HEK293T (cell line): ENCODE data around the gene ZNF516.

ENCODE experiments used
- CTCF ChIA-PET: fragments of 350-600 bp; formaldehyde crosslinking; extraction: SDS; loops from one replicate; lab custom pipeline; 2021; ENCODE audit warnings: antibody characterized with exemption, inconsistent platforms; lab: Yijun Ruan, JAX
- POLR2A ChIA-PET: fragments of 350-600 bp; formaldehyde crosslinking; extraction: SDS; loops from one replicate; lab custom pipeline; 2020; ENCODE audit warnings: antibody characterized with exemption, inconsistent platforms; lab: Yijun Ruan, JAX
- DNase-seq: peaks from one replicate; pipeline ENCODE4 v3.0.0; 2012; ENCODE audit warnings: mixed read lengths; ENCODE audit errors: extremely low spot score
- ARNT ChIP-seq: fragments of 450-650 bp; IDR thresholded peaks from 2 replicates; pipeline ENCODE4 v1.6.1; 2017; ENCODE audit warnings: mild to moderate bottlenecking
- BHLHE40 ChIP-seq: fragments of 450-650 bp; IDR thresholded peaks from 2 replicates; pipeline ENCODE4 v1.6.1; 2016; ENCODE audit warnings: mild to moderate bottlenecking, moderate library complexity, borderline replicate concordance
- CTBP1 ChIP-seq: fragments of 450-650 bp; IDR thresholded peaks from 2 replicates; pipeline ENCODE4 v1.6.1; 2016; ENCODE audit warnings: borderline replicate concordance
- ELF4 ChIP-seq: fragments of 450-650 bp; IDR thresholded peaks from 2 replicates; pipeline ENCODE4 v1.6.1; 2017; ENCODE audit warnings: antibody characterized with exemption
- FOXA1 ChIP-seq: fragments of 450-650 bp; IDR thresholded peaks from 2 replicates; pipeline ENCODE4 v1.6.1; 2016; ENCODE audit warnings: mild to moderate bottlenecking
- FOXK2 ChIP-seq: fragments of 450-650 bp; IDR thresholded peaks from 2 replicates; pipeline ENCODE4 v1.6.1; 2016; ENCODE audit warnings: mild to moderate bottlenecking
- FOXM1 ChIP-seq: fragments of 450-650 bp; IDR thresholded peaks from 2 replicates; pipeline ENCODE4 v1.6.1; 2017; ENCODE audit warnings: mild to moderate bottlenecking, borderline replicate concordance
- HDGF ChIP-seq: fragments of 450-650 bp; IDR thresholded peaks from 2 replicates; pipeline ENCODE4 v1.6.1; 2017; ENCODE audit warnings: antibody characterized with exemption, borderline replicate concordance
- L3MBTL2 ChIP-seq: fragments of 450-650 bp; conservative IDR thresholded peaks from 2 replicates; pipeline ENCODE4 v1.6.1; 2016; ENCODE audit warnings: mild to moderate bottlenecking
- LEF1 ChIP-seq: fragments of 450-650 bp; IDR thresholded peaks from 2 replicates; pipeline ENCODE4 v1.6.1; 2017; ENCODE audit warnings: mild to moderate bottlenecking, borderline replicate concordance
- NFRKB ChIP-seq: fragments of 450-650 bp; IDR thresholded peaks from 2 replicates; pipeline ENCODE4 v1.6.1; 2016; ENCODE audit warnings: mild to moderate bottlenecking, moderate library complexity
- SP1 ChIP-seq: fragments of 450-650 bp; IDR thresholded peaks from 2 replicates; pipeline ENCODE4 v1.6.1; 2017
- SUZ12 ChIP-seq: fragments of 450-650 bp; IDR thresholded peaks from 2 replicates; pipeline ENCODE4 v1.6.1; 2016; ENCODE audit warnings: mild to moderate bottlenecking
- TARDBP ChIP-seq: fragments of 450-650 bp; IDR thresholded peaks from 2 replicates; pipeline ENCODE4 v1.6.1; 2016
- ZNF384 ChIP-seq: fragments of 450-650 bp; IDR thresholded peaks from 2 replicates; pipeline ENCODE4 v1.6.1; 2016
- TF ChIP-seq, protein P1 (sequence below): fragments of 450-650 bp; IDR thresholded peaks from 2 replicates; pipeline ENCODE4 v1.6.1; 2016

ZNF516 gene

DNA sequence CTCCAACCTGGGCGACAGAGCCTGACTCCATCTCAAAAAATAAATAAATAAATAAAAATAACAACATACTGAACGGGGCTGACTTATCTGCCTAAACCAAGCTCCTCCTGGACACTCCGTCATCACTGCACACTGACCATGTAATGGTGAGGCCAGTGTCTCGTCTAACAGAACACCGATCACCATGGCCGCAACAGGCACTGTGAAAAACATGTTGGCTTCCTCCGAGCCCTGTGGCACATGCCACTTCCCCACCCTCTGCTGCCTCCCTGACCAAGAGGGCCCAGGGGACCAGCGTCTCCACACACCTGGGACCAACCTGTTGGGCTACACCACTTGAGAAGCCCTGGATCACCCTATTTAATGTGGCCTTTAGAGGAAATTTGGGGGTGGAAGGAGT, 33.9 kb downstream of the ZNF516 start:
- POLR2A ChIA-PET, result no interaction called here
- no peak for DNase-seq
- TF ChIP-seq FOXM1, result no peak
- no peak for TF ChIP-seq ZNF384
- no peak for TF ChIP-seq SP1
- TF ChIP-seq SUZ12, result no peak
- TF ChIP-seq, protein P1, sequence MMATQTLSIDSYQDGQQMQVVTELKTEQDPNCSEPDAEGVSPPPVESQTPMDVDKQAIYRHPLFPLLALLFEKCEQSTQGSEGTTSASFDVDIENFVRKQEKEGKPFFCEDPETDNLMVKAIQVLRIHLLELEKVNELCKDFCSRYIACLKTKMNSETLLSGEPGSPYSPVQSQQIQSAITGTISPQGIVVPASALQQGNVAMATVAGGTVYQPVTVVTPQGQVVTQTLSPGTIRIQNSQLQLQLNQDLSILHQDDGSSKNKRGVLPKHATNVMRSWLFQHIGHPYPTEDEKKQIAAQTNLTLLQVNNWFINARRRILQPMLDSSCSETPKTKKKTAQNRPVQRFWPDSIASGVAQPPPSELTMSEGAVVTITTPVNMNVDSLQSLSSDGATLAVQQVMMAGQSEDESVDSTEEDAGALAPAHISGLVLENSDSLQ, result no peak
- CTCF ChIA-PET, result no interaction called here

DNA sequence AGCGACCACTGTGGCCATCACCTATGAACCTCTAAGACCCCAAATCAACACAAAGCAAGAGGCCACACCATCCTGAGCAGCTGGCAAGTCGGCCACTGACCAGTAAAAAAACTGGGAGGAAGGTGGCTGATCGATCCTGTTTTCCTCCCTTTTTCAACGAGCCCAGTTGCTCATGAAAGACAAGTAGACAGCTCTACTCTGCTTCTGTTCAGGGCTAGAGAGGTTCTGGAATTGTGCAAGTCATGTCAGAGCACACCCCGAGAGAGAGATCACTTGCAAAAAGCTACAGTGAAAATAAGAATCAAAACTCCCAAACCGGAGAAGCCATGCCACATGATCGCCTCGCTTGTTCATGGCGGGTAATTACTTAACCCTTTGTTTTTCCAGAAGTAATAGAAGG, 34.6 kb downstream of the ZNF516 start:
- no peak for TF ChIP-seq NFRKB
- TF ChIP-seq ELF4, result no peak
- no peak for TF ChIP-seq HDGF
- TF ChIP-seq TARDBP, result no peak
- TF ChIP-seq SUZ12, result no peak
- TF ChIP-seq, protein P1, result no peak
- TF ChIP-seq FOXM1, result no peak
- no peak for TF ChIP-seq L3MBTL2
- no peak for TF ChIP-seq LEF1
- no peak for TF ChIP-seq SP1
- no peak for TF ChIP-seq CTBP1
- TF ChIP-seq ARNT, result no peak
- TF ChIP-seq FOXK2, result no peak
- TF ChIP-seq BHLHE40, result no peak
- no peak for TF ChIP-seq ZNF384
- no peak for DNase-seq
- ChIA-PET POLR2A (no interaction called here), CTCF (no interaction called here)

DNA sequence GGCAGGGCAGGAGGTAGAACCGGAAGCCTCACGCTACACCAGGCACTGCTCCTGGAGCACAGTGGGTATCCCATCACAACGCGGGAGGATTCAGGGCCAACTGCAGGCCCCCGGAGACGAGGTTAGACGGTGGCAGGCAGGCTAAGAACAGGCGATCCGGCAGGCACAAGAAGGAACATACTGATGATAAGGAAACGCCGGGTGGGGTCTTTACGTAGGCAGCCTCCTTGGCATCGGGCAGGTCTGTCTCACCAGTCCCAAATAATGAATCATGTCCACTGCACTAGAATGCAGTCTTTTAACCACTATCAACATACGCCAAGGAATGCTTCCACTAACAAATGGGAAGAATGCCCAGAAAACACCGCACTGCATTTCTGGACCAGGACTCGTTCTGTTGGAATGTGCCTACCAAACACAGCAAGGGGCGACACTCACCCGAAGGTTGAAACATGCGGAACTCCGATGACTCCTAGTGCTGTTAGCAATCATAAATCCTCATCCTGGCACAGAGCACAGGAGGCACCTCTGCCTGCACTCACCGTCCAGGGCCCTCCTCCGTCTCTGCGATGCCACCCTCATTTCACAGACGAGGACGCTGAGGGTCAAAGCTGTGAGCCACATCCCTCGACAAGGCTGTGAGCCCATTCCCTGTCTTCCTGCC, 35.2 kb downstream of the ZNF516 start:
- ChIA-PET CTCF (no interaction called here), POLR2A (no interaction called here)
- TF ChIP-seq SP1, result no peak
- TF ChIP-seq NFRKB, result no peak
- no peak for TF ChIP-seq L3MBTL2
- TF ChIP-seq, protein P1, result no peak
- no peak for TF ChIP-seq ELF4
- no peak for TF ChIP-seq FOXM1
- no peak for TF ChIP-seq ARNT
- TF ChIP-seq FOXK2, result no peak
- no peak for TF ChIP-seq HDGF
- no peak for TF ChIP-seq ZNF384
- TF ChIP-seq LEF1, result no peak
- no peak for TF ChIP-seq FOXA1
- TF ChIP-seq BHLHE40, result no peak
- no peak for TF ChIP-seq SUZ12
- no peak for TF ChIP-seq CTBP1
- no peak for DNase-seq

DNA sequence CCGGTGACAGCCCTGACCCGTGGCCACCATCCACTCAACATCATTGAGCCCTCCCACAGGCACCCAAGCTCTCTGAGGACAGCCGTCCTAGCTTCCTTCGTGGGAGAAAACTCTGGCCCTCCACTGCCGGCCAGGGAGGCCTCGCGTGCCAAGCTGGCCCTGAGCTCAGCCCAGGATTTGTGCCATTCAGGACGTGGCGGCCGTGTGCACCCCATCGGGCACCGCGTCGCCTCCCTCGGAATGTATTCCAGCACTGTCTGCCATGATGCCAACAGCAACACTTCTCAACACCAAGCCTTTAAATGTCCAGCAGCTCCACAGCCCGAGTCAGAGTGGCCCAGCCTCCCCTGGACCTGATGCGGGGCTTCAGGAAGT, 35.7 kb downstream of the ZNF516 start:
- TF ChIP-seq FOXM1, result no peak
- no peak for TF ChIP-seq HDGF
- no peak for TF ChIP-seq ELF4
- no peak for TF ChIP-seq TARDBP
- TF ChIP-seq SP1, result no peak
- no peak for TF ChIP-seq CTBP1
- TF ChIP-seq ARNT, result no peak
- TF ChIP-seq BHLHE40, result no peak
- TF ChIP-seq LEF1, result no peak
- TF ChIP-seq L3MBTL2, result no peak
- POLR2A ChIA-PET, result no interaction called here
- CTCF ChIA-PET, result no interaction called here
- no peak for DNase-seq

DNA sequence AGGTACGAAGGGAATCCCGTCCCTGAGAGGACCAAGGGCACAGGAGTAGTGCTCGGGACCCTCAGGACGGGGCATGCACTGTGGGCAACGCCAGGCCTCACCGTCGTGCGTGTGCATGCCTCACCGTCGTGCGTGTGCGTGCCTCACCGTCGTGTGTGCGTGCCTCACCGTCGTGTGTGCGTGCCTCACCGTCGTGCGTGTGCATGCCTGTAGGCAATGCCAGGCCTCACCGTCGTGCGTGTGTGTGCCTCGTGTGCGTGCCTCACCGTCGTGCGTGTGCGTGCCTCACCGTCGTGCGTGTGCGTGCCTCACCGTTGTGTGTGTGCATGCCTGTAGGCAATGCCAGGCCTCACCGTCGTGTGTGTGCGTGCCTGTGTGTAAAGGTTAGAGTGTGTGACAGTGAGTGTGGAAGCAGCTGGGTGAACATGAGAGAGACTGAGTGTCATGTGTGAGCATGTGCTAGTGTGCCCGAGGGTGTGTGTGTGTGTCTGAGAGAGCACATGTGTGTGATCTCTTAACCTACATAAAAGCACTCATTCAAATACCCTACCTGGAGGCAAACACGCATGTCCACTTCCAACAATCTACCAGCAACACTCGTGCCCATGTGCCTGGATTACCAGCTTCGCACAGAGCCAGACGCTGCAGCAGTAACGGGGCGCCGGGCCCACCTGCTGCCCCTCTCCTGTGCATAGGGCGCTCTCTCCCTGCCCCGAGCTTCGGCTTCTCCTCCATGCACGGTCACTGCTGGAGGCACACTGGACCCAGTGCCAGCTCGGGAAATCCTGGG, 36.3 kb downstream of the ZNF516 start:
- ChIA-PET CTCF (interaction anchor here (0.6 kb wide), 1 partner anchor 9 kb away, joined by 4 read pairs; no protein-coding TSS in a partner anchor), POLR2A (no interaction called here)
- TF ChIP-seq, protein P1, result no peak
- TF ChIP-seq SP1, result no peak
- no peak for TF ChIP-seq FOXM1
- no peak for TF ChIP-seq NFRKB
- TF ChIP-seq FOXA1, result no peak
- TF ChIP-seq BHLHE40, result no peak
- no peak for TF ChIP-seq HDGF
- TF ChIP-seq ELF4, result no peak
- TF ChIP-seq CTBP1, result no peak
- no peak for TF ChIP-seq TARDBP
- TF ChIP-seq ZNF384, result no peak
- TF ChIP-seq SUZ12, result no peak
- no peak for TF ChIP-seq FOXK2
- TF ChIP-seq ARNT, result no peak
- TF ChIP-seq L3MBTL2, result no peak
- no peak for TF ChIP-seq LEF1
- no peak for DNase-seq
